Measurements from ENCODE around the gene A2ML1. TPM values are rescaled to one million over a fixed set of nuclear protein-coding genes. Genes with fewer than 3 reads are reported as not detected.
"Not testable (repeated sequence)": the region's sequence is repeated elsewhere in the genome, so short reads cannot be mapped to it uniquely, and the experiment has no call there.

The A2ML1 gene
- total RNA-seq, 1 donor from 2014 or later = not detected

- intact Hi-C loops (cut with micrococcal nuclease) = no loop called here
Observed at GRCh38 chr12:8905546-8905945, 83.1 kb downstream of the A2ML1 start.

GRCh38 chr12:8906266-8907180 is 84.1 kb downstream of the A2ML1 start:
- intact Hi-C loops (cut with micrococcal nuclease) = no loop called here

GRCh38 chr12:8907513-8907912 is 85.1 kb downstream of the A2ML1 start:
- intact Hi-C loops (cut with micrococcal nuclease) = no loop called here

- intact Hi-C loops (cut with micrococcal nuclease) = no loop called here
Observed at GRCh38 chr12:8909752-8910151, 87.3 kb downstream of the A2ML1 start.

GRCh38 chr12:8911606-8912268 is 89.3 kb downstream of the A2ML1 start:
- intact Hi-C loops (cut with micrococcal nuclease) = no loop called here

GRCh38 chr12:8912914-8913313 is 90.5 kb downstream of the A2ML1 start:
- intact Hi-C loops (cut with micrococcal nuclease) = no loop called here

GRCh38 chr12:8913702-8914032 is 91.2 kb downstream of the A2ML1 start:
- intact Hi-C loops (cut with micrococcal nuclease) = loop anchor here (1.0 kb wide), 2 partner anchors 36 to 126 kb away; partner anchors contain the start of gene M6PR

- intact Hi-C loops (cut with micrococcal nuclease) = loop anchor here (1.0 kb wide), 2 partner anchors 35 to 125 kb away; partner anchors contain the start of gene M6PR
Observed at GRCh38 chr12:8914033-8914715, 91.8 kb downstream of the A2ML1 start, which contains the start of gene PHC1. PHC1 (plus strand) TSS chr12:8914509; CDS start chr12:8917678, 3,169 bp downstream.

- intact Hi-C loops (cut with micrococcal nuclease) = loop anchor here (1.0 kb wide), 2 partner anchors 34 to 124 kb away; partner anchors contain the start of gene M6PR
Observed at GRCh38 chr12:8914716-8915526, 92.5 kb downstream of the A2ML1 start.

- intact Hi-C loops (cut with micrococcal nuclease) = no loop called here
Observed at GRCh38 chr12:8916154-8916553, 93.7 kb downstream of the A2ML1 start.

GRCh38 chr12:8917031-8917430 is 94.6 kb downstream of the A2ML1 start:
- intact Hi-C loops (cut with micrococcal nuclease) = no loop called here

- intact Hi-C loops (cut with micrococcal nuclease) = no loop called here
Observed at GRCh38 chr12:8917751-8918150, 95.3 kb downstream of the A2ML1 start.

GRCh38 chr12:8919643-8920042 is 97.2 kb downstream of the A2ML1 start:
- intact Hi-C loops (cut with micrococcal nuclease) = not testable (repeated sequence)

- intact Hi-C loops (cut with micrococcal nuclease) = no loop called here
Observed at GRCh38 chr12:8922544-8922943, 100.1 kb downstream of the A2ML1 start.

Other genes starting within 250 kb of the A2ML1 start
- not detected in 2 replicates for gene AICDA, start 209.8 kb upstream of the A2ML1 start, total RNA-seq
- gene MFAP5, start 159.8 kb upstream of the A2ML1 start, total RNA-seq = not detected in 2 replicates
- 0.93 and 1.3 TPM in 2 replicates for gene RIMKLB, start 124.6 kb upstream of the A2ML1 start, total RNA-seq
- 15.8 and 16.3 TPM in 2 replicates for gene PHC1, start 91.9 kb downstream of the A2ML1 start, total RNA-seq
- gene M6PR, start 127.0 kb downstream of the A2ML1 start, total RNA-seq = 215 and 216 TPM in 2 replicates
- gene KLRG1, start 166.9 kb downstream of the A2ML1 start, total RNA-seq = 3.5 TPM in 2 replicates

All from T-helper 2 cell treated with Interferon-gamma antibody and Interleukin-4, amounts not matched to agents 100 ng/mL and 5 ng/mL, for 36 hours (primary cell).